ENCODE results near the gene ATP9B. TPM values are rescaled to one million over a fixed set of nuclear protein-coding genes. Genes with fewer than 3 reads are reported as not detected.

Gene ATP9B
- total and polyA plus RNA-seq, 2 experiments from 2014 or later = 8.5 to 12.8 TPM

DNA sequence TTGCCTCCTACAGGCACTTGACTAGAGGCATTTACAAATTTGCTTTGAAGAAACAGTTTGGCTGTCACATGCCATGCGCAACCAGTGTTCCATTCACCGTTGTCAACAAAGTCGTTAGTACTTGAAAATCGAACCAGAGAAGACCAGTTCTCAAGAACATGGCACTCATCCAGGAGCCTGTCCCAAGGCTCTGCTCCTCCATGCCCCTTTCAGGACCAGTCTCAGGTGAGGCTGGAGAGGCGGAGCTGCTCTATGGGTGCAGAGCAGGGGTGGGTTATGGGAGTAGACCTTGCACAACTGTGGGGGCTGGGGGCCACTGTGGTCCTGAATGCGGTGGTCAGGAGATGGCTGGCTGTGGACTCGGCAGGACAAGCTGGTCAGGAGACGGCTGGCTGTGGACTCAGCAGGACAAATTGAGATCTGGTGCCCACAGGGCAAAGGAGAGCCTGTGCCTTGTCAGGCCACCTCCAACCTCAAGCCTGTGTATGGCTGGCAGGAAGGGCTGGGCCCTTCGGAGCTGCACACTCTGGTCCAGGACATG, 12.3 kb upstream of the ATP9B start:
- H4K20me1 ChIP-seq (ENCODE audit: insufficient read depth) = no peaks in the 10 kb centered on the region
- no peaks in the 10 kb centered on the region for H3K79me2 ChIP-seq (ENCODE audit: insufficient read depth)
- WGBS, 2 experiments (ENCODE audit: low coverage in 1 of 2, low lambda C conversion rate in 2 of 2, missing lambda C conversion rate in 2 of 2) = 56 to 59% methylated on average over 9 of the region's 9 CpGs
- no peaks in the 10 kb centered on the region for H3K9me3 ChIP-seq (ENCODE audit: low read depth)
- no peak for DNase-seq
- no peaks in the 10 kb centered on the region for H3K36me3 ChIP-seq (ENCODE audit: low read depth)
- H3K27ac ChIP-seq = no peak overlapping the region
- no peaks in the 10 kb centered on the region for H3F3A ChIP-seq (ENCODE audit: insufficient read depth)
- H2AFZ ChIP-seq = no peak overlapping the region
- no peak overlapping the region for H3K4me2 ChIP-seq (ENCODE audit: unreplicated experiment)
- H3K4me1 ChIP-seq (ENCODE audit: insufficient read depth) = no peaks in the 10 kb centered on the region
- H3K4me3 ChIP-seq = no peak overlapping the region
- H3K9ac ChIP-seq = no peak overlapping the region
- H3K27me3 ChIP-seq (replicated peaks; ENCODE audit: insufficient read depth) = peaks cover 3% of the 10 kb centered on the region; the same call in 1 of the 2 replicates
- H3K9me2 ChIP-seq (ENCODE audit: insufficient read depth) = no peaks in the 10 kb centered on the region
- in situ Hi-C loops (cut with MboI) = no loop called here
- no peak for TF ChIP-seq EZH2 (IDR thresholded peaks at IDR 0.05; ENCODE audit: insufficient read depth, poor library complexity, severe bottlenecking)
- TF ChIP-seq EZH2phosphoT487 (IDR thresholded peaks at IDR 0.05; ENCODE audit: insufficient read depth, low read depth) = no peak

DNA sequence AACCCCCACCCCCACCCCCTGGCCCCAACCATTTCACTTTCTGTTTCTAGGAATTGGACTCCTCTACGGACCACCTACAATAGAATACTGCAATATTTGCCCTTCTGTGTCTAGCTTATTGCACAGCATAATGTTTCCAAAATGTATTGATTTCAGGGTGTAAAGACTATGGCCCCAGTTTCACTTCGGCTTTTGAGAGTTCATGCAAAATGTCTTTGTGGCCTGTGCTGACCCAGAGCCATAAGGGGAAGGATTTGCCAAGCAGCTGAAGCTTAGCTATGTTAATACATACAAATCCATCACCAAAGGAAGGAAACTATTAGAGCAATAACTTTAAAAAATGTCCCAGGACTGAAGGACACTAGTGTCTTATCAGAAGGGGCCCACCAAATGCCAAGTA, 11.2 kb upstream of the ATP9B start:
- H3K9me2 ChIP-seq (ENCODE audit: insufficient read depth) = no peaks in the 10 kb centered on the region
- H2AFZ ChIP-seq = no peak overlapping the region
- no peaks in the 10 kb centered on the region for H3K4me1 ChIP-seq (ENCODE audit: insufficient read depth)
- DNase-seq = no peak
- H3K79me2 ChIP-seq (ENCODE audit: insufficient read depth) = no peaks in the 10 kb centered on the region
- TF ChIP-seq EZH2phosphoT487 (IDR thresholded peaks at IDR 0.05; ENCODE audit: insufficient read depth, low read depth) (no peak), EZH2 (IDR thresholded peaks at IDR 0.05; ENCODE audit: insufficient read depth, poor library complexity, severe bottlenecking) (no peak)
- H3K9ac ChIP-seq = no peak overlapping the region
- in situ Hi-C loops (cut with MboI) = no loop called here
- H3K27me3 ChIP-seq (replicated peaks; ENCODE audit: insufficient read depth) = peaks cover 3% of the 10 kb centered on the region; the same call in 1 of the 2 replicates
- H3K4me3 ChIP-seq = no peak overlapping the region
- no peaks in the 10 kb centered on the region for H3F3A ChIP-seq (ENCODE audit: insufficient read depth)
- H4K20me1 ChIP-seq (ENCODE audit: insufficient read depth) = no peaks in the 10 kb centered on the region
- H3K9me3 ChIP-seq (ENCODE audit: low read depth) = no peaks in the 10 kb centered on the region
- H3K4me2 ChIP-seq (ENCODE audit: unreplicated experiment) = no peak overlapping the region
- WGBS, 2 experiments (ENCODE audit: low coverage in 1 of 2, low lambda C conversion rate in 2 of 2, missing lambda C conversion rate in 2 of 2) = 17 to 25% methylated on average over 2 of the region's 2 CpGs
- H3K27ac ChIP-seq = no peak overlapping the region
- no peaks in the 10 kb centered on the region for H3K36me3 ChIP-seq (ENCODE audit: low read depth)

DNA sequence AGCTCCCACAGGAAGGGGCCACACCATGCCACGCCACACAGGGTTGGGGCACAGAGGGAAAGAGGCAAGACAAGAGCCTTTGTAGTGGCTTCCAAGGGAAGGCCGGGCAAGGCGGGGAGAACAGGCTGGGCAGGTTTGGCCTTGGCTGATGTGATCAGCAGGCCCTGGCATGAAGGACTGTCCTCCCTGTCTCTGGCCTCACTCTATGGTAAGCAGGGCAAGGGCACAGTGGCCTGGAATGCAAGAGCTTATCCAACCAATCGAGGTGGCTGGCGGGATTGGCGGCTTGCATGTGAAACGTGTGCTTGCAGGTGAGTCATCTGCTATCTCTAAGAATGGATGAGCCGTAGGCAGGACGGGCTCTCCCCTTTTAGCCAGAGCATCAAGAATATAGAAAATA, 6.4 kb upstream of the ATP9B start:
- Histone ChIP-seq H3K27ac (no peak overlapping the region), H3K4me2 (ENCODE audit: unreplicated experiment) (no peak overlapping the region), H3K79me2 (ENCODE audit: insufficient read depth) (no peaks in the 10 kb centered on the region), H2AFZ (no peak overlapping the region), H3F3A (ENCODE audit: insufficient read depth) (peaks cover 2% of the 10 kb centered on the region), H4K20me1 (ENCODE audit: insufficient read depth) (no peaks in the 10 kb centered on the region), H3K9ac (no peak overlapping the region), H3K36me3 (ENCODE audit: low read depth) (no peaks in the 10 kb centered on the region), H3K27me3 (replicated peaks; ENCODE audit: insufficient read depth) (no peaks in the 10 kb centered on the region), H3K4me3 (no peak overlapping the region), H3K4me1 (ENCODE audit: insufficient read depth) (no peaks in the 10 kb centered on the region), H3K9me2 (ENCODE audit: insufficient read depth) (no peaks in the 10 kb centered on the region), H3K9me3 (ENCODE audit: low read depth) (no peaks in the 10 kb centered on the region)
- no peak for TF ChIP-seq EZH2phosphoT487 (IDR thresholded peaks at IDR 0.05; ENCODE audit: insufficient read depth, low read depth)
- no peak for TF ChIP-seq EZH2 (IDR thresholded peaks at IDR 0.05; ENCODE audit: insufficient read depth, poor library complexity, severe bottlenecking)
- in situ Hi-C loops (cut with MboI) = no loop called here
- 66 to 70% methylated on average over 9 of the region's 9 CpGs for WGBS, 2 experiments (ENCODE audit: low coverage in 1 of 2, low lambda C conversion rate in 2 of 2, missing lambda C conversion rate in 2 of 2)
- DNase-seq = no peak

DNA sequence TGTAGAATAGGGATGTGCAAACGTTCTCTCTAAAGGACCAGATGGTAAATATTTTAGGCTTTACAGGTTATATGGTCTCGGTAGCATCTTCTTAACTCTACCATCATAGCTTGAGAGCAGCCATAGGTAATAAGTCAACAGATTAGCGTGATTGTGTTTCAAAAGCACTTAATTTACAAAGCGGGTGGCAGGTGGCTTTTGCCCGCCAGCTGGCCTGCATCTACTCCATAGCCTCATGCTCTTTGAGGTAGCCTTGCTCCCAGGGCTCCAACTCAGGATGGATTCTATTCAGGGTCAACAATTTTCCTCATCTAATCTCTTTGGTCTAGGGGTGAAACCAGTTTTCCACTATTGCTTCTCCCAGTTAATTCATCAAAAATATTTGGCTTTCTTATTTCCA, 5.0 kb upstream of the ATP9B start:
- Histone ChIP-seq H3K4me1 (ENCODE audit: insufficient read depth) (no peaks in the 10 kb centered on the region), H3K79me2 (ENCODE audit: insufficient read depth) (no peaks in the 10 kb centered on the region), H3K9me2 (ENCODE audit: insufficient read depth) (no peaks in the 10 kb centered on the region), H3K9ac (no peak overlapping the region), H3F3A (ENCODE audit: insufficient read depth) (peaks cover 9% of the 10 kb centered on the region), H3K36me3 (ENCODE audit: low read depth) (no peaks in the 10 kb centered on the region), H3K9me3 (ENCODE audit: low read depth) (no peaks in the 10 kb centered on the region), H3K27ac (no peak overlapping the region), H3K4me2 (ENCODE audit: unreplicated experiment) (no peak overlapping the region), H2AFZ (no peak overlapping the region), H3K27me3 (replicated peaks; ENCODE audit: insufficient read depth) (no peaks in the 10 kb centered on the region), H3K4me3 (no peak overlapping the region), H4K20me1 (ENCODE audit: insufficient read depth) (no peaks in the 10 kb centered on the region)
- no peak for DNase-seq
- TF ChIP-seq EZH2phosphoT487 (IDR thresholded peaks at IDR 0.05; ENCODE audit: insufficient read depth, low read depth) = no peak
- TF ChIP-seq EZH2 (IDR thresholded peaks at IDR 0.05; ENCODE audit: insufficient read depth, poor library complexity, severe bottlenecking) = no peak
- 48 to 49% methylated on average over 5 of the region's 5 CpGs for WGBS, 2 experiments (ENCODE audit: low coverage in 1 of 2, low lambda C conversion rate in 2 of 2, missing lambda C conversion rate in 2 of 2)
- in situ Hi-C loops (cut with MboI) = no loop called here

DNA sequence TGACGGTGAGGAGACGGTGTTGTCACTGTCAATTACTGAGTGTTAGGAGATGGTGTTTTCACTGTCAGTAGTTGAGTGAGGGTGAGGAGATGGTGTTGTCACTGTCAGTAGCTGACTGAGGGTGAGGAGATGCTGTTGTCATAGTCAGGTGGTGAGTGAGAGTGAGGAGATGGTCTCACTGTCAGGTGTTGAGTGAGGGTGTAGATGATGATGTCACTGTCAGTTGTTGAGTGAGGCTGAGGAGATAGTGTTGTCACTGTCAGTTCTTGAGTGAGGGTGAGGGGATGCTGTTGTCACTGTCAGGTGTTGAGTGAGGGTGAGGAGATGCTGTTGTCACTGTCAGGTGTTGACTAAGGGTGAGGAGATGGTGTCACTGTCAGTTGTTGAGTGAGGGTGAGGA, 3.4 kb upstream of the ATP9B start:
- no peak overlapping the region for H3K27ac ChIP-seq
- no peak overlapping the region for H2AFZ ChIP-seq
- WGBS, 2 experiments (ENCODE audit: low coverage in 1 of 2, low lambda C conversion rate in 2 of 2, missing lambda C conversion rate in 2 of 2) = 96% methylated on average over 2 of the region's 2 CpGs
- H4K20me1 ChIP-seq (ENCODE audit: insufficient read depth) = no peaks in the 10 kb centered on the region
- H3K27me3 ChIP-seq (replicated peaks; ENCODE audit: insufficient read depth) = no peaks in the 10 kb centered on the region
- no peak overlapping the region for H3K4me3 ChIP-seq
- H3K9ac ChIP-seq = no peak overlapping the region
- TF ChIP-seq EZH2 (IDR thresholded peaks at IDR 0.05; ENCODE audit: insufficient read depth, poor library complexity, severe bottlenecking) (no peak), EZH2phosphoT487 (IDR thresholded peaks at IDR 0.05; ENCODE audit: insufficient read depth, low read depth) (no peak)
- no peaks in the 10 kb centered on the region for H3K36me3 ChIP-seq (ENCODE audit: low read depth)
- H3K9me2 ChIP-seq (ENCODE audit: insufficient read depth) = no peaks in the 10 kb centered on the region
- no peak overlapping the region for H3K4me2 ChIP-seq (ENCODE audit: unreplicated experiment)
- peaks cover 18% of the 10 kb centered on the region for H3F3A ChIP-seq (ENCODE audit: insufficient read depth)
- H3K79me2 ChIP-seq (ENCODE audit: insufficient read depth) = peaks cover 11% of the 10 kb centered on the region
- H3K9me3 ChIP-seq (ENCODE audit: low read depth) = no peaks in the 10 kb centered on the region
- peaks cover 7% of the 10 kb centered on the region for H3K4me1 ChIP-seq (ENCODE audit: insufficient read depth)
- in situ Hi-C loops (cut with MboI) = no loop called here
- no peak for DNase-seq

Measured in GM23248 (cell line).